Activated CD8-positive, alpha-beta T cell treated with anti-CD3 and anti-CD28 coated beads for 36 hours (primary cell): ENCODE measurements around the gene POC1B. TPM values are rescaled to one million over a fixed set of nuclear protein-coding genes. Genes with fewer than 3 reads are reported as not detected.

Source experiments
- ATAC-seq: fragments of 200-7000 bp; cut with Tn5 transposase; one replicate; pipeline ENCODE4 v1.10.0; 2021; ENCODE audit warnings: mild to moderate bottlenecking, moderate library complexity
- CTCF ChIA-PET: fragments of 350-600 bp; sonication (Branson Sonifier 250); formaldehyde crosslinking; loops from one replicate; lab custom pipeline; 2021; ENCODE audit warnings: antibody characterized with exemption; lab: Charles Lee
- POLR2A ChIA-PET: fragments of 350-600 bp; sonication (Branson Sonifier 250); formaldehyde crosslinking; loops from one replicate; lab custom pipeline; 2021; ENCODE audit warnings: antibody characterized with exemption; lab: Charles Lee
- DNase-seq: peaks from one replicate; pipeline ENCODE4 v3.0.0-alpha.2; 2020
- H3K27ac Mint-ChIP-seq: one replicate; pipeline ENCODE4 v1.8.0; 2021; ENCODE audit warnings: mild to moderate bottlenecking, mixed read lengths
- H3K27me3 Mint-ChIP-seq: one replicate; pipeline ENCODE4 v1.8.0; 2021; ENCODE audit warnings: mixed read lengths
- H3K36me3 Mint-ChIP-seq: one replicate; pipeline ENCODE4 v1.8.0; 2021; ENCODE audit warnings: low read depth, mixed read lengths
- H3K4me1 Mint-ChIP-seq: one replicate; pipeline ENCODE4 v1.8.0; 2021; ENCODE audit warnings: low read depth, mixed read lengths
- H3K4me3 Mint-ChIP-seq: one replicate; pipeline ENCODE4 v1.8.0; 2021; ENCODE audit warnings: mild to moderate bottlenecking, moderate library complexity, mixed read lengths
- H3K9me3 Mint-ChIP-seq: one replicate; pipeline ENCODE4 v1.8.0; 2021; ENCODE audit warnings: mixed read lengths
- intact Hi-C: fragments of 100-400 bp; cut with micrococcal nuclease; formaldehyde crosslinking; loops from one replicate; pipeline ENCODE4 v1.10.0; 2022
- total RNA-seq, 2 experiments: library from RNA; stranded (reverse); gene quantifications; one replicate each; pipeline ENCODE4 v1.2.3, GENCODE V29; 2021
- TF ChIP-seq, protein P1 (sequence below): fragments of 200-600 bp; IDR thresholded peaks from one replicate; pipeline ENCODE4 v1.8.0; 2022; ENCODE audit warnings: antibody characterized with exemption, mild to moderate bottlenecking

The POC1B gene
- total RNA-seq, 2 experiments from 2014 or later: 31.9 to 34.8 TPM

DNA sequence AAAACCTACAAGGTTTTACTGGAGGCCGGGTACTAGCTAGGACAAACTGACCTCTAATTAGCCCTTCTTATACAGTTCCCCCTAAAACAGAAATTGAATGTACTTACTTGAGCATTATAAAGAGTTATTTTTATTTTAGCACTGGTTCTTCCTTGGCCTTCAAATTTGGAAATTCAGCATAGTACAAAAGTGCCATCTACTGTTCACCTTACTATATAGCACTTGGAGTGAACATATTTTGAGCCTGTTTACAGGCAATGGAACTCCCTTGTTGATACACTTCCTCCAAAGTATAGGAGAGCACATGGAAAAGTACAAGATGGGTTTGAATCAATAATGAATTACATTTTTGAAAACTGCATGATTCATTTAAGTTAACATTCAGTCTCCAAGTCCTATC lies 3.9 kb upstream of the POC1B start:
- TF ChIP-seq, protein P1, sequence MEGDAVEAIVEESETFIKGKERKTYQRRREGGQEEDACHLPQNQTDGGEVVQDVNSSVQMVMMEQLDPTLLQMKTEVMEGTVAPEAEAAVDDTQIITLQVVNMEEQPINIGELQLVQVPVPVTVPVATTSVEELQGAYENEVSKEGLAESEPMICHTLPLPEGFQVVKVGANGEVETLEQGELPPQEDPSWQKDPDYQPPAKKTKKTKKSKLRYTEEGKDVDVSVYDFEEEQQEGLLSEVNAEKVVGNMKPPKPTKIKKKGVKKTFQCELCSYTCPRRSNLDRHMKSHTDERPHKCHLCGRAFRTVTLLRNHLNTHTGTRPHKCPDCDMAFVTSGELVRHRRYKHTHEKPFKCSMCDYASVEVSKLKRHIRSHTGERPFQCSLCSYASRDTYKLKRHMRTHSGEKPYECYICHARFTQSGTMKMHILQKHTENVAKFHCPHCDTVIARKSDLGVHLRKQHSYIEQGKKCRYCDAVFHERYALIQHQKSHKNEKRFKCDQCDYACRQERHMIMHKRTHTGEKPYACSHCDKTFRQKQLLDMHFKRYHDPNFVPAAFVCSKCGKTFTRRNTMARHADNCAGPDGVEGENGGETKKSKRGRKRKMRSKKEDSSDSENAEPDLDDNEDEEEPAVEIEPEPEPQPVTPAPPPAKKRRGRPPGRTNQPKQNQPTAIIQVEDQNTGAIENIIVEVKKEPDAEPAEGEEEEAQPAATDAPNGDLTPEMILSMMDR: peak; percentile 74
- Mint-ChIP-seq H3K4me3 (no peak overlapping the region), H3K27me3 (no peaks in the 10 kb centered on the region), H3K9me3 (no peaks in the 10 kb centered on the region), H3K27ac (peak overlapping the region; percentile 7), H3K36me3 (no peaks in the 10 kb centered on the region), H3K4me1 (peaks cover 26% of the 10 kb centered on the region)
- DNase-seq: no peak
- ChIA-PET CTCF (interaction anchor here (0.7 to 2.5 kb wide), 17 partner anchors 10 to 1411 kb away, joined by 3 to 18 read pairs (median 4); no protein-coding TSS in a partner anchor), POLR2A (no interaction called here)
- intact Hi-C loops: loop anchor here (2.0 to 5.0 kb wide), 3 partner anchors 177 to 511 kb away; partner anchors contain the start of gene DUSP6
- peak; percentile 25 for ATAC-seq

DNA sequence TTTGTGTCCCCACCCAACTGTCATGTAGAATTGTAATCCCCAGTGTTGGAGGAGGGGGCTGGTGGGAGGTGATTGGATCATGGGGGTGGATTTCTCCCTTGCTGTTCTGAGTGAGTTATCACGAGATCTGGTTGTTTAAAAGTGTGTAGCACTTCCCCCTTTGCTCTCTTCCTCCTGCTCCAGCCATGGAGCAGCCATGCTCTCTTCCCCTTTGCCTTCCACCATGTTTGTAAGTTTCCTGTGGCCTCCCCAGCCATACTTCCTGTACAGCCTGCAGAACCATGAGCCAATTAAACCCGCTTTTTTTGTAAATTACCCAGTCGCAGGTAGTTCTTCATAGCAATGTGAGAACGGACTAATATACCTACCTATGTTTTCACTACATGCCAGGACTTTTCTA lies 2.6 kb upstream of the POC1B start:
- intact Hi-C loops: loop anchor here (2.0 to 5.0 kb wide), 3 partner anchors 176 to 510 kb away; partner anchors contain the start of gene DUSP6
- Mint-ChIP-seq H3K27me3 (no peaks in the 10 kb centered on the region), H3K4me1 (peaks cover 33% of the 10 kb centered on the region), H3K4me3 (no peak overlapping the region), H3K9me3 (no peaks in the 10 kb centered on the region), H3K27ac (peak overlapping the region; percentile 17), H3K36me3 (peaks cover 12% of the 10 kb centered on the region)
- ATAC-seq: no peak
- CTCF ChIA-PET: interaction anchor here (0.6 to 5.3 kb wide), 10 partner anchors 15 to 510 kb away, joined by 3 to 80 read pairs (median 4); no protein-coding TSS in a partner anchor
- POLR2A ChIA-PET: no interaction called here
- DNase-seq: no peak
- TF ChIP-seq, protein P1: no peak

DNA sequence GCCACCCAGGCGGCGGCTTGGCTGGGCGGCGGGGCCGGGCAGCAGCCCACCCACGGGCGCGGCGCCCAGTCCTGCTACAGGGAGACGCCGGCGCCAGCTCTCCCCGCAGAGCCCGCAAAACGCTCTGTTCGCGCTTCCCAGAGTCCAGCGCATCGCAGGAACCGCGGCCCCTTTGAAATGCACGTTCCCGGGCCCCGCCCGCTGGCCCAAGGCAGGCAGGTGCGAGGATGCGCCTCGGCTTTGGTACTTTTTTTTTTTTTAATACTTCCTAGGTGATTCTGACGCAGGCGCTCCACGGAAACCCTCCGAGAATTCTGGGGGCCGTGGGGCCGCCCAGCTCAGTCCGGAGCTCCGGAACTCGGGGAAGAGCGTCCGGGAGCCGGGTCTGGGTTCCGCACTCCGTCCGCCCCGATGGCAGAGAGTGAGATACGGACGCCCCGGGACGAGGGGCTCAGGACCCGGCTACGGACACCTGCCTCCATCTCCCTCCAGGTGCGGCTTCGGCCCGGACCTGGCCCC lies 483 bp downstream of the POC1B start:
- ATAC-seq (peak; percentile 25), DNase-seq (peak; percentile 67)
- Mint-ChIP-seq H3K27me3 (no peaks in the 10 kb centered on the region), H3K36me3 (peaks cover 35% of the 10 kb centered on the region), H3K9me3 (no peaks in the 10 kb centered on the region), H3K4me1 (peaks cover 59% of the 10 kb centered on the region), H3K4me3 (peak overlapping the region; percentile 98), H3K27ac (peak overlapping the region; percentile 99)
- TF ChIP-seq, protein P1: no peak
- ChIA-PET CTCF (interaction anchor here (0.7 to 5.3 kb wide), 12 partner anchors 13 to 507 kb away, joined by 3 to 80 read pairs (median 4); no protein-coding TSS in a partner anchor), POLR2A (interaction anchor here (0.6 to 1.9 kb wide), 9 partner anchors 31 to 481 kb away, joined by 3 to 7 read pairs (median 4); partner anchors contain the start of genes ATP2B1 and DUSP6)
- intact Hi-C loops: loop anchor here (2.0 to 5.0 kb wide), 4 partner anchors 31 to 483 kb away; partner anchors contain the start of gene DUSP6

DNA sequence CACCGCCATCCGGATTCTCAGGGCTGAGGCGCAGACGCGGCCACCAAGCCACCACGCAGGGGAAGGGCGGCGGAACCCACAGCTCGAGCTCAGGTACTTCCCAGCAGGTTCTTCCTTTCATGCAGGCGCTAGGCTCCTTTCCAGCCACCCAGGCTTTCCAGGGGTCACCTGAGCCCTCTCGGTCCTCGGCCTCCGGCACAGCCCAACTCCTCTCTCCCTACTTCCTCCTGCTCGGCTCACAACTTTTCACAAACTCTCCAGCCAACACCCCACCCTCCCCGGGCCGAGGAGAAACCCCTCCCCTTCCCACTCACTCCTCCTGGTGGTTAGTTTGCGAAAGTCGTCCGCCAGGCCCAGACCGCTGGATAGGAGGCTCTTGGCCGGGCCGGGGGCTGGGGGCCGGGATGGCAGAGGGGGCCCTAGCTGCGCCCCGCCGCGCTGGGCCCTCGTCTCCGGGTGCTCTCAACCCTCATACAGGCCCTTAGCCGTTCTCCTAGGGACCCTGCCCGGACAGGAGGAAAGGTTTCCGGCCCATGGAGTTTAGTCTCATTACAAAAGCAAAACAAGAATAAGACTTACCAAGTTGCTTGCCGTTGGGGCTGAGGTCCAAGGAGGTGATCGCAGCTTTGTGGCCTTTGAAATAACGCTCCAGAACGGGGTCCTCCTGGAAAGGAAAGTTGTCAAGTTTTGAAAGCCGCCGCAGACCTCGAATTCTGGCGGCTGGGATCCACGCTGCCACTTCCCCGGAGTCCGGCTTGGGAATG lies 1.1 kb downstream of the POC1B start, which contains the start of gene GALNT4:
TSS of gene GALNT4 (minus strand) at position 256 of the 764 bp plus-strand sequence. CDS start at position 9, 247 bp downstream.
- intact Hi-C loops: loop anchor here (2.0 to 5.0 kb wide), 4 partner anchors 30 to 482 kb away; partner anchors contain the start of gene DUSP6
- POLR2A ChIA-PET: interaction anchor here (0.6 to 1.9 kb wide), 10 partner anchors 10 to 481 kb away, joined by 3 to 7 read pairs (median 4); partner anchors contain the start of genes ATP2B1 and DUSP6
- Mint-ChIP-seq H3K9me3 (no peaks in the 10 kb centered on the region), H3K4me3 (peak within 1 kb of the TSS; percentile 98), H3K4me1 (peaks cover 58% of the 10 kb centered on the region), H3K27ac (peak within 1 kb of the TSS; percentile 99), H3K27me3 (no peaks in the 10 kb centered on the region), H3K36me3 (peaks cover 35% of the 10 kb centered on the region)
- CTCF ChIA-PET: interaction anchor here (0.6 to 5.3 kb wide), 21 partner anchors 12 to 506 kb away, joined by 3 to 80 read pairs (median 4); no protein-coding TSS in a partner anchor
- ATAC-seq (peak; percentile 59), DNase-seq (peak; percentile 80)
- TF ChIP-seq, protein P1: peak; percentile 65
